Ecto neural progenitor cell (in vitro differentiated cells): ENCODE data around the gene KIAA0232.
"Not testable (repeated sequence)": the region's sequence is repeated elsewhere in the genome, so short reads cannot be mapped to it uniquely, and the experiment has no call there.

Experiments
- DNase-seq: peaks from one replicate; pipeline ENCODE4 v3.0.0-alpha.2; 2018; ENCODE audit warnings: low spot score

KIAA0232 gene

DNA sequence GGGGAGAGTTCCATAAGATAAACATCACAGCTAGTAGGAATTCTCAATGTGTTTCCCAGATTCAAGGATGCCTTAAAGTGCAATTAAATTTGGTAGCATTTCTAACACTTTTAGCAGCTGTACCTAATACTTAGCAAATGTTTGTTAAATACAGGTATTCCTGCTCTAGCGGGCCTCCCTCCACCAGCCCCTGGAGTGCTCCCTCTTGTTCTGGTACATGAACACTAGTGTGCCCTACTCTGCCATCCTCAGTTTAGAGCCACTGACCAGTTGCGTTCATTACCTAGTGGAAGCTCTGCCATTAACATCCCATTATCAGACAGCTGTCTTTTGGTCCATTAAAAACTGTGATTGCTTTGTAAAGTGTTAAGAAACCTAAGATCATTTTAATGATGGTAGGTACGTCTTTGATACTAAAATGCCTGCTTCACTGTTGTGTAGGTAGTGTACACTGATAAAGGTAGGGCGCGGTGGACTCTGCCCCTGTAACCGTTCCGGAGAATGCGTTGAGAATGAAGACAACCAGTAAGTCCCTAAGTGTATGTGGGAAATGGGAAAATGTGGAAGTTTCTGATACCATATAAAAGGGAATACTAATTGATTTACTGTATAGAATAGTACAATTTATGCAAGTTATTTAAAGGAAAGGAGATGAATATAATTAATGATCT, 21.7 kb downstream of the KIAA0232 start:
- DNase-seq = no peak

GRCh38 chr4:6806924-6807626, 24.5 kb downstream of the KIAA0232 start:
- DNase-seq = no peak

- no peak for DNase-seq
Measured at GRCh38 chr4:6808259-6808658, 25.7 kb downstream of the KIAA0232 start.

DNA sequence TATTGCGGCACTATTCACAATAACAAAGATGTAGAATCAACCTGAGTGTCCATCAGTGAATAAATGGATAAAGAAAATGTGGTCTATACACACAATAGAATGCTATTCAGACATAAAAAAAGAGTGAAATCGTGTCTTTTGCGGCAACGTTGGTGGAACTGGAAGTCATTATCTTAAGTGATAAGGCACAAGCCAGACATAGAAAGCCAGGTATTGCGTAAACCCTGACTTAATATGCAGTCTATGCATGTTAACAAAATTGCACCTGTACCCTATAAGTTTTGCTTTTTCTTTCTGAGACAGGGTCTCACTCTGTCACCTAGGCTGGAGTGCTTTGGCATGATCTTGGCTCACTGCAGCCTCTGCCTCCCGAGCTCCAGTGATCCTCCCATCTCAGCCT, 28.6 kb downstream of the KIAA0232 start:
- no peak for DNase-seq

DNA sequence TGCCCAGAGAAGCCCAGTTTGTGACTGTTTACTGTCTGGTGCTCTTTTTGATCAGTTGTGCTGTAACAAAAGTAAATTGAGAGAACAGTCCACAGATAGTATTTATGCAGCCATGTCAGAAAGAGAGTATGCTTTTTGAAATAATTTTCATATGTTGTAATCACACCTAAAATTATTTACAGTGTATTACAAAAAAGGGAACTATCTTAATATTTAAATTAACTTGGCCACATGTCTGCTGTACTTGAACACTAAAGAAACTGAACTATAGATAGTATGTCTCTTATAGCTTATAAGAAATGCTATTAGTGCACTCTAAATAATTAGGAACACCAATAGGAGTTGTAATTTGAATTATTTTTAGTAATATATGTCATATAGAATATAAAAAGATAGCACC, 30.2 kb downstream of the KIAA0232 start:
- no peak for DNase-seq

DNA sequence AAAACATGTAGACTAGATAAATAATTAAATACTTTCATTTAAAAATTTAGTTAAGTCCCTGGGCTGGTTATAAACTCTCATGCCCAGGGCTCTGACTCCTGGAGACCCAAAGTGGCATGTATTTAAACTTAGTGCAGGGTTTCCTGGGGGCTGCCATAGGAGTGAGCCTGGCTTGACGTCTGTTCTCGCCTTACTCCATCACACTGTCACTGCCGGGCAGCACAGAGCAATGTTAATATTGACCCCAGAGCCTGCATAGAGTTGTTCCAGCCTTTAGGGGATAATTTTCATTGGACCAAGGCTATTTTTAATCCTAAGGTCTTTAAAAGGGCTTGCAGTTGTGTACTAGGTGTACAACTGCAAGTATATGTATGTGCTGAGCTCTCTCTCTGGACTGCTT, 31.2 kb downstream of the KIAA0232 start:
- no peak for DNase-seq

- no peak for DNase-seq
Measured at GRCh38 chr4:6815029-6815836, 32.7 kb downstream of the KIAA0232 start.

DNA sequence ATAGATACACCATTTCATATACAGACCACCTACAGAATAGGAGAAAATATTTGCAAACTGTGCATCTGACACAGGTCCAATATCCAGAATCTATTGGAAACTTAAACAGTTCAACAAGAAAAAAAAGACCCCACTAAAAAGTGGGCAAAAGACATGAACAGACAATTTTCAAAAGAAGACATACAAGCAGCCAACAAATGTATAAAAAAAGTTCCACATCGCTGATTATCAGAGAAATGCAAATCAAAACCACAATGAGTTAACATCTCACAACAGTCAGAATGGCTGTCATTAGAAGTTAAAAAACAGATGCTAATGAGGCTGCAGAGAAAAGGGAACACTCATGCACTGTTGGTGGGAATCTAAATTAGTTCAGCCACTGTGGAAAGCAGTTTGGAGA, 36.8 kb downstream of the KIAA0232 start:
- DNase-seq = no peak

DNA sequence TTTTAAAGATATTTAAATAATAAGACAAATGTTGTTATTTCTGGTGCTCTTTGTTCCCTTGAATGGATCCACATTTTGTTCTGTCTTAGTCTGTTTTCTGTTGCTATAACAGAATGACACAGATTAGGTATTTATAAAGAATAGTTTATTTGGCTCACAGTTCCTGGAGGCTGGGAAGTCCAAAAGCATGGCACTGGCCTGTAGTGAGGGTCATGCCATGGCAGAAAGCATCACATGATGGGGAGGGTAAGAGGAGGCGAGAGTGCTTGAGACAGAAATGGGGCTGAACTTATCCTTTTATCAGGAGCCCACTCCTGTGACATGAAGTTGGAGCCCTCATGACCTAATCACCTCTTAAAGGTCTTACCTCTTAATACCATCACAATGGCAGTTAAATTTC, 38.2 kb downstream of the KIAA0232 start:
- DNase-seq = no peak

- DNase-seq = no peak
Measured at GRCh38 chr4:6824071-6824470, 41.5 kb downstream of the KIAA0232 start.

GRCh38 chr4:6824772-6825402, 42.4 kb downstream of the KIAA0232 start:
- DNase-seq = no peak

- DNase-seq = no peak
Measured at GRCh38 chr4:6825403-6825802, 42.9 kb downstream of the KIAA0232 start.

DNA sequence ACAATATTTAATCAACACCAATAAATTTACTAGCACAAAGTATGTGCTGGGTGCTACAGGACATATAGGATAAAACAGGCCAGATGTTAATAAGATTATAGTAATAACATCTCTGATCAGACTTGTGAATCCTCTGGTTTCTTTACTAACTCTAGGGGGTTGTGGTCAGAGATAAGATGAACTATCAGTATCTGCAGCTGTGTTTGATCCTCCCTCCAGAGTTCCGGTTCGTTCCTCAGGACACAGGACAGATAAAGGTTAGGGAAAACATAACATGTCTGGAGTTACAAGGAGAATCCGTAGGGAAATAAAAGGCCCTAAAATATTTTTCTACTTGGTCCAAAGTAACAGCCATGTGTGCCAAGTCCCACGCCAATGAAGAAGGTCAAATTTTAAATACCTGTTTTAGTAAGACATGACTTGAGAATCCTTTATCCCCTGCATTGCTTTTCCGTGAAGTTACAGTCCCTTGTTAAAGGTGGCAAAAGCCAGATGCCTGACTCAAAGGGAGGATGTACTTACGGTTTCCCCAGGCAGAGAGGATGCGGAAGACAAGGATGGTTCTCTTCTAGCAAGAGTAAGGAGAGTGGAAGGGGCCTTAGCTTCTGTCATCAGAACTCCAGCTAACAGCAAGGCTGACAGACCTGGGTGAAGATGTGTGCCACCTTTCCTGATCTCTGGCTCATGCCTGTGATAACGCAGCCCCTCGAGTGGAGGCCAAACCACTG, 44.4 kb downstream of the KIAA0232 start:
- DNase-seq = no peak

GRCh38 chr4:6829086-6829485, 46.6 kb downstream of the KIAA0232 start:
- DNase-seq = no peak

DNA sequence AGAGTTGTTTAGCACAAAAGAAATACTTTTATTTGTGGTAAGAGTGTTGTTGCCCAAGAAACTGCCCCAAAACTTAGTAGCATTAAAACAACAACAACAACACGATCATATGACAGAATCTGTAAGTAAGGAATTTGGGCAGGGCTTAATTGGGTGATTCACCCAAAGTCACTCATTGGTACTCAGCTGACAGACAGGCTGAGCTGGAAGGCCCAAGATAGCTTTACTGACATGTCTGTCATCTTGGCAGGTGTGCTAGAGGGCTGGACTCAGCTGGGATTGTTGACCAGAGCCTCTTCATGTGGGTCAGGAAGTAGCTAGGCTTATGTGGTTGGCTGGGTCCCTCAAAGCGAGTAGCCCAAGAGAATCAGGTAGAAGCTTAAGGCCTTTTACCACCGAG, 52.3 kb downstream of the KIAA0232 start:
- DNase-seq = no peak

- not testable (repeated sequence) for DNase-seq
Measured at GRCh38 chr4:6835616-6836015, 53.1 kb downstream of the KIAA0232 start.

- DNase-seq = not testable (repeated sequence)
Measured at GRCh38 chr4:6837106-6837505, 54.6 kb downstream of the KIAA0232 start.

GRCh38 chr4:6839579-6839978, 57.1 kb downstream of the KIAA0232 start:
- no peak for DNase-seq

DNA sequence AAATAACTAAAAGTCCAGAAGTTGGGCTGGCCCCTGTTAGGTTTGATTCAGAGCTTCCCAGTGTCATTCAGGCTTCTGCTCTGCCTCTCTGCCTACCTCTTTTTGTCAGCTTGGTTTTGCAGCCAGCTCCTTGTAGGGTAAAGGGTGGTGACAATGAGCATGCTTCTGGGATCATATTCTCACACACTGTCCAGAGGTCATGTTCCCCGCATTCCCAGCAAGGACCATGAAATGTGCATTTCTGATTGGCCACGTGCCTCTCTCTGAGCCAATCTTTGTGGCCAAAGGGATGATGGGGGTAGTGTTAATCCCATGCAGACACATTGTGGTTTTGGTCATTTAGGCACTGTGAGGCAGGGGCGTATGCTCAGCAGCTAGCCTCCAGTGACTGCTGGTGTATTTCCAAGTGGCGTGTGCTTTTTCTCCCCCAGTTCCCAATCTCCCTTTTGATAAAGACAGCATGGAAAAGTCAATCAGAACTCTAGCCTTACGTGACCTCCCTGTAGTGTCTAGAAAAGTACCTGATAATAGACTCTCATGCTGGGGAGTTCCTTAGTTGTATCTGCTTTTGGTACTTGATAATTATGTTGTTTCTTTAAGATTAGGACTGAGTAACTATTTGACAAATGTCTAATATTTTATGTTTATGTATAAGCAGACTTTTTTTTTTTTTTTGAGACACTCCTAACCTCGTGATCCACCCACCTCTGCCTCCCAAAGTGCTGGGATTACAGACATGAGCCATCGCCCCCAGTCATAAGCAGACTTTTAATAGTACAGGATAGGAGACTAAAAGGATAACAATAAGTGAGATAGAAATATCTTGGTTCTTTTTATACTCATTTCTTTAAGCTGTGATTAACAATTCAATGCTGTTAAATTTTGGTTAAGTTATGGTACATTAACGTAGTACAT, 57.8 kb downstream of the KIAA0232 start:
- no peak for DNase-seq

DNA sequence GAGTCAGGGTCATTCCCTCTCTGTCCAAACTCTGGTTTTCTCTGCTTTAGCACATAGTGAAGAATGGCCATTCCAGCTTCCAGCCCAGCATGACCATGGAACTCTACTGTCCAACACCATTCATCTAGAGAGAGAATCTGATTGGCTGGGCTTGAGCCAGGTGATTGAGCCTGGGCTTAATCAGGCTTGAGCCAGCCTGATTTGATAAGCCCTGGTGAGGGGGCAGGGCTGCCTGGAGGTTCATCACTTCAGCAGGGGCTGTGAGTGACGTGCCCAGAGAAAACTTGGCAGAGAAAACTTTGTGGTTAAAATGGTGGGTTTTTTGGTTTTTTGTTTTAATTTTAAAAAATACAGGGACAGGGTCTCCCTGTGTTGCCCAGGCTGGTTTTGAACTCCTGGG, 62.5 kb downstream of the KIAA0232 start:
- no peak for DNase-seq

- no peak for DNase-seq
Measured at GRCh38 chr4:6845574-6845973, 63.0 kb downstream of the KIAA0232 start.
